Liver (tissue), 9 donors: ENCODE data around the gene PPM1N. TPM values are rescaled to one million over a fixed set of nuclear protein-coding genes. Genes with fewer than 3 reads are reported as not detected.

Experiments
- DNase-seq: peaks from one replicate; pipeline ENCODE4 v3.0.0-alpha.2; 2017; ENCODE audit warnings: low spot score
- H3K27ac ChIP-seq, 2 donors: one replicate each; pipeline ENCODE4 v1.7.0; 2013; ENCODE audit warnings: inconsistent platforms in 2 of 2, low read length in 2 of 2, control low read depth in 1 of 2, low read depth in 1 of 2, mild to moderate bottlenecking in 1 of 2
- H3K27me3 ChIP-seq, 4 donors: one replicate each; pipeline versions ENCODE4 v1.6.1 to v1.7.0; 2013; ENCODE audit warnings: low read length in 3 of 4, inconsistent platforms in 1 of 4, mild to moderate bottlenecking in 1 of 4, moderate library complexity in 1 of 4; ENCODE audit not compliant: control insufficient read depth in 4 of 4, insufficient read depth in 4 of 4
- H3K36me3 ChIP-seq, 4 donors: one replicate each; pipeline versions ENCODE4 v1.6.1 to v1.7.0; 2013; ENCODE audit warnings: low read length in 3 of 4, mild to moderate bottlenecking in 3 of 4, low read depth in 1 of 4, moderate library complexity in 1 of 4; ENCODE audit not compliant: control insufficient read depth in 4 of 4, insufficient read depth in 3 of 4
- H3K4me1 ChIP-seq, 4 donors: one replicate each; pipeline versions ENCODE4 v1.6.1 to v1.7.0; 2013; ENCODE audit warnings: low read length in 3 of 4, mild to moderate bottlenecking in 3 of 4, moderate library complexity in 1 of 4; ENCODE audit not compliant: control insufficient read depth in 4 of 4, insufficient read depth in 4 of 4
- H3K4me3 ChIP-seq, 3 donors: one replicate each; pipeline versions ENCODE4 v1.6.1 to v1.7.0; 2013; ENCODE audit warnings: low read length in 3 of 3, control low read depth in 1 of 3, low read depth in 1 of 3, mild to moderate bottlenecking in 1 of 3
- H3K9ac ChIP-seq, 2 donors: one replicate each; pipeline ENCODE4 v1.7.0; 2013; ENCODE audit warnings: low read length in 2 of 2, mild to moderate bottlenecking in 2 of 2, moderate library complexity in 2 of 2, control low read depth in 1 of 2, low read depth in 1 of 2
- H3K9me3 ChIP-seq, 4 donors: one replicate each; pipeline versions ENCODE4 v1.6.1 to v1.7.0; 2013; ENCODE audit warnings: low read length in 3 of 4; ENCODE audit not compliant: control insufficient read depth in 4 of 4
- ATF3 ChIP-seq: IDR thresholded peaks from 2 replicates; pipeline ENCODE4 v1.6.1; 2016; ENCODE audit warnings: antibody characterized with exemption
- CTCF ChIP-seq: fragments of 150-350 bp; IDR thresholded peaks from 2 replicates; pipeline ENCODE4 v1.5.1; 2017; ENCODE audit warnings: improper control_type of control experiment, low read depth, low read length; ENCODE audit not compliant: missing input control
- FOXA1 ChIP-seq: IDR thresholded peaks from 2 replicates; pipeline ENCODE4 v1.6.1; 2016; ENCODE audit warnings: antibody characterized with exemption
- FOXA2 ChIP-seq: IDR thresholded peaks from 2 replicates; pipeline ENCODE4 v1.6.1; 2016; ENCODE audit warnings: antibody characterized with exemption
- GABPA ChIP-seq, 2 donors: IDR thresholded peaks in 1 of 2; conservative IDR thresholded peaks in 1 of 2; 2 replicates each; pipeline ENCODE4 v1.6.1; 2016; ENCODE audit warnings: antibody characterized with exemption in 2 of 2, mild to moderate bottlenecking in 1 of 2, moderate library complexity in 1 of 2
- HNF4A ChIP-seq, 2 donors: conservative IDR thresholded peaks; 2 replicates each; pipeline ENCODE4 v1.6.1; 2016; ENCODE audit warnings: antibody characterized with exemption in 2 of 2, mild to moderate bottlenecking in 2 of 2
- HNF4G ChIP-seq: IDR thresholded peaks from 2 replicates; pipeline ENCODE4 v1.6.1; 2016; ENCODE audit warnings: antibody characterized with exemption
- JUND ChIP-seq, 2 donors: IDR thresholded peaks; 2 replicates each; pipeline ENCODE4 v1.6.1; 2016; ENCODE audit warnings: antibody characterized with exemption in 2 of 2
- NR2F2 ChIP-seq: IDR thresholded peaks from 2 replicates; pipeline ENCODE4 v1.6.1; 2016; ENCODE audit warnings: antibody characterized with exemption
- RAD21 ChIP-seq, 2 donors: IDR thresholded peaks; 2 replicates each; pipeline ENCODE4 v1.6.1; 2016; ENCODE audit warnings: antibody characterized with exemption in 2 of 2, mild to moderate bottlenecking in 2 of 2
- REST ChIP-seq: IDR thresholded peaks from 2 replicates; pipeline ENCODE4 v1.6.1; 2016; ENCODE audit warnings: antibody characterized with exemption, mild to moderate bottlenecking
- RXRA ChIP-seq, 2 donors: IDR thresholded peaks; 2 replicates each; pipeline ENCODE4 v1.6.1; 2017 to 2018; ENCODE audit warnings: antibody characterized with exemption in 2 of 2, mild to moderate bottlenecking in 1 of 2
- TAF1 ChIP-seq: conservative IDR thresholded peaks from 2 replicates; pipeline ENCODE4 v1.6.1; 2016; ENCODE audit warnings: antibody characterized with exemption, mild to moderate bottlenecking
- YY1 ChIP-seq: IDR thresholded peaks from 2 replicates; pipeline ENCODE4 v1.6.1; 2016; ENCODE audit warnings: antibody characterized with exemption, mild to moderate bottlenecking
- WGBS: extraction: QIAGEN DNeasy Blood & Tissue Kit; methylation state at CpG from one replicate; pipeline ENCODE4 v1.1.7; 2013; 5-methylcytosine and 5-hydroxymethylcytosine counted together
- polyA plus RNA-seq, 2 donors: library from polyadenylated mRNA; stranded (reverse) in 1 of 2; unstranded in 1 of 2; fragments of 200-250 nt in 1 of 2; fragments of >200 nt in 1 of 2; fragmentation: Nextera tagmentation in 1 of 2; extraction: Ambion mirVana in 1 of 2; gene quantifications; one replicate each; pipeline versions ENCODE4 v1.2.1 to v1.2.3, GENCODE V29; 2013 to 2015
- total RNA-seq, 2 donors: library from RNA; depleted of rRNA; stranded (reverse); fragments of >200 nt; gene quantifications; one replicate each; pipeline ENCODE4 v1.2.3, GENCODE V29; 2014
- TF ChIP-seq, protein P1 (sequence below): IDR thresholded peaks from 2 replicates; pipeline ENCODE4 v1.6.1; 2016; ENCODE audit warnings: antibody characterized with exemption
- donor health status: healthy.
- donor health status: healthy.
- donor health status: healthy.
- donor health status: healthy.
- donor health status: healthy.

Gene PPM1N
- total and polyA plus RNA-seq, 4 donors, result 0.17 to 1.5 (median 0.47) TPM

DNA sequence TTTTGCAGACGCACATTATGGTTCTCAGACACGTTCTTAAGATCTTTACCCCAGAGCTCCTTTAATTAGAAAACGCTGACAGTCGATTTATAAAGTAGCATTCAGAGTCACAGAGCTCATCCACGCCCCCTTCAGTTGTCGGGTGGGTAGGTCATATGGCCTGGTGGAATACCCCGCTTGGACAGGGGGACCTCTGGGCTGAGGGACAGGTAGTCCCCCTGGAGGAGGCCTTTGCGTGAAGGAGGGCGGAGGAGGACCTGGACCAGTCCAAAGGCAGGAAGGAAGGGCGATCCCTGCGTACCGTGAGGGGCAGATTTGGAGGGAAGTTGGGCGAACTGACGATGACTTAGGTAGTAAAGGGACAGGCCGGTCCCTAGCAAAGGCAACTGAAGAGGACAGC is 29.5 kb downstream of the PPM1N start (continued):
- TF ChIP-seq REST, result no peak

- no peak for DNase-seq
- Histone ChIP-seq H3K27ac (no peak overlapping the region), H3K9ac (no peak overlapping the region), H3K4me1 (peaks cover 5 to 23% (median 9%) of the 10 kb centered on the region in 4 donors), H3K9me3 (no peaks in the 10 kb centered on the region), H3K36me3 (peaks cover 0 to 11% (median under 1%) of the 10 kb centered on the region in 4 donors), H3K27me3 (no peaks in the 10 kb centered on the region), H3K4me3 (no peak overlapping the region)
- TF ChIP-seq ATF3 (no peak), RXRA (IDR thresholded peaks at IDR 0.05) (no peak), TAF1 (no peak), RAD21 (IDR thresholded peaks at IDR 0.05) (no peak), FOXA1 (no peak)
- 45% methylated on average over 17 of the region's 17 CpGs for WGBS
Measured at GRCh38 chr19:45528149-45528743, 30.0 kb downstream of the PPM1N start.

DNA sequence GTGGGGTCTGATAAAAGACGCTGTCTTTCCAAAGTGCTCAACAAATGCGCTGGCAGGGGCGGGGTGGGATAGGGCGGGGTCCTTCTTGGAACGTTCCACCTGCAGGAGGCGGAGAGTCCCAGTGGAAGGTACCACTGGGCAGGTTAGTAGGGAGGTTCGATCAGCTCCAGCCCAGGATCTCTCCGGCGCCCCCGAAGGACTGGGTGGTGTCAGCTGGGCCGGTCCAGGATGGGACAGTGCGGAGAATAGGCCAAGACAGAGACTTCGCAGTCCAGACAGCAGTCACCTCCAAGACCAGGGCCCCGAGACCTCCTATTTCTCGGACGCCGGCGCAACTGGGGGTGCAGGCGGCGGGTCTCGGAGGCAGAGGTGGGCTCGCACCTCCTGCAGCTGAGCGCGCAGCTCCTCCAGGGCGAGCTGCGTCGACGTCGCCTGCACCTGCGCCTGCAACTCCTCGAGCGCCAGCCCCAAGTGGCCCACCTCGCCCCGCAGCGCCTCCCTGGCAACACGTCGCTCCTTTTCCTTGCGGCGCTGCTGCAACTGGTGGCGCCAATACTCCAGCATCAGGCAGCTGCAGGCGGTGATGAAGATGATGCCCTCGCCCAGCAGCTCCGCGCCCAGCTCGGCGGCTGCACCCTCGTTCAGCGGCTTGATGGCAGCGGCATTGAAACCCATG is 30.6 kb downstream of the PPM1N start:
- Histone ChIP-seq H3K27me3 (no peaks in the 10 kb centered on the region), H3K9me3 (no peaks in the 10 kb centered on the region), H3K9ac (no peak overlapping the region), H3K4me3 (no peak overlapping the region), H3K36me3 (peaks cover 0 to 11% (median under 1%) of the 10 kb centered on the region in 4 donors), H3K27ac (no peak overlapping the region), H3K4me1 (peaks cover 5 to 23% (median 8%) of the 10 kb centered on the region in 4 donors)
- WGBS, result 13% methylated on average over 49 of the region's 49 CpGs
- TF ChIP-seq RXRA (IDR thresholded peaks at IDR 0.05) (no peak), YY1 (no peak), FOXA2 (no peak), ATF3 (no peak), HNF4A (conservative IDR thresholded peaks at IDR 0.05) (no peak)
- TF ChIP-seq, protein P1, sequence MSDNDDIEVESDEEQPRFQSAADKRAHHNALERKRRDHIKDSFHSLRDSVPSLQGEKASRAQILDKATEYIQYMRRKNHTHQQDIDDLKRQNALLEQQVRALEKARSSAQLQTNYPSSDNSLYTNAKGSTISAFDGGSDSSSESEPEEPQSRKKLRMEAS, result no peak
- DNase-seq, result no peak

DNA sequence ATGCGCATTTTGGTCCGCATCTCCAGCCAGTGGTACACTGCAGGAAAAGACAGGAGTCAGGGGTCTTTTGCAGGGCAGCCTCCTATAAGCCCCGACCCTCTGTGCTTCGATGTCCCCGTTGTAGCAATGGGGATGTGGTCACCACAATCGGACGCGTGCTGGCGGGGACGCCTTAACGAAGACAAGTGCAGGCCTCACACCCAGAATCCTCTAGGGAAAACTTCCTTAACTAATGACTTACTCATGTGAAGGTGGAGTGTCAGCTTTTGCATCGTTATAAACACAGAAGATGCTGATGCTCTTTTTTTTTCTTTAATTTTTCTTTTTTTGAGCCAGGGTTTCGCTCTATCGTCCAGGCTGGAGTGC is 31.2 kb downstream of the PPM1N start:
- Histone ChIP-seq H3K27ac (no peak overlapping the region), H3K9ac (no peak overlapping the region), H3K4me3 (no peak overlapping the region), H3K9me3 (no peaks in the 10 kb centered on the region), H3K4me1 (peaks cover 2 to 17% (median 4%) of the 10 kb centered on the region in 4 donors), H3K27me3 (no peaks in the 10 kb centered on the region), H3K36me3 (peaks cover 0 to 8% (median under 1%) of the 10 kb centered on the region in 4 donors)
- 46% methylated on average over 14 of the region's 14 CpGs for WGBS
- no peak for DNase-seq
- no peak for TF ChIP-seq CTCF
- no peak for TF ChIP-seq HNF4G
- no peak for TF ChIP-seq HNF4A (conservative IDR thresholded peaks at IDR 0.05)
- TF ChIP-seq NR2F2, result no peak
- no peak for TF ChIP-seq RAD21 (IDR thresholded peaks at IDR 0.05)
- TF ChIP-seq GABPA (IDR thresholded peaks at IDR 0.05 in 1 of 2, conservative IDR thresholded peaks at IDR 0.05 in 1 of 2), result no peak
- no peak for TF ChIP-seq FOXA2
- no peak for TF ChIP-seq JUND (IDR thresholded peaks at IDR 0.05)
- no peak for TF ChIP-seq REST
